GM19351 (cell line): ENCODE data around the gene FHDC1.
"Not testable (repeated sequence)": the region's sequence is repeated elsewhere in the genome, so short reads cannot be mapped to it uniquely, and the experiment has no call there.

ENCODE experiments used
- ATAC-seq: cut with Tn5 transposase; IDR thresholded peaks from one replicate; pipeline ENCODE4 v1.9.1; 2021; ENCODE audit warnings: mild to moderate bottlenecking, moderate library complexity; ENCODE audit not compliant: unreplicated experiment

FHDC1 gene

GRCh38 chr4:152935631-152936445 lies at the start of gene FHDC1:
Gene FHDC1 (plus strand): TSS chr4:152936323. CDS start chr4:152943058, 6,735 bp downstream.
- ATAC-seq: peak; percentile 39

DNA sequence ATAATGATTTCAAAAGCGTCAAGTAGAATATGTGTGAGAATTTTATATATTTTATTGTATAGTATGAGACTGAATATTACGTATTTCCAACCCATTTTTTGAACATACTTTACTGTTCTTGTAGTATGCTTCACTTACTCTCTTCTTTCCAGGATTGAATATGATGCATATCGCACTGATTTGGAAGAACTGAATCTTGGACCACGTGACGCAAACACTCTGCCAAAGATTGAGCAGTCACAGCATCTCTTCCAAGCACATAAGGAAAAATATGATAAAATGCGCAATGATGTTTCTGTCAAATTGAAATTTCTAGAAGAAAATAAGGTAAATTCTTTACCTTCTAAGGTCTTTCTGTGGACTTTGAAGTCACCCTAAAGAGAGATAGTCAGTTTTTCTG lies 48.1 kb upstream of the FHDC1 start:
- ATAC-seq: no peak

DNA sequence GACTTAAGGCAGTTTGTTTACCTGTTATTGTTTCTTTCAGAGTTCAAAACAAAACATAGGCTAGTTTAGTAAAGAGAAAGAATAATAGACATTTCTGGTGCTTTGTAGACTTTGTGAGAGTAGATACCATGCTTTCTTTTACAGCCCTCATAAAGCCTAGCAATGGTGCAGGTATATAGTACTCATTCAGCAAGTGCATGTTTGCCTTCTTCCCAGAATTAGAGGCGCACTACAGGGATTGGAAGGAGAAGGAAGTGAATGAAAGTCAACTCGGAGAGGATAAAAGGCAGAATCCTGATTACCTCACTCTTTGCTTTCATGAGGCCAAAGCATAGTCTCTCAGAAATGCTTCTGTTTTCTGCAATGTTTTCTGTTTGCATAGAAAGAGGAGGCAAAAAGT lies 43.1 kb upstream of the FHDC1 start:
- no peak for ATAC-seq

GRCh38 chr4:152894673-152895072 lies 41.5 kb upstream of the FHDC1 start:
- no peak for ATAC-seq

GRCh38 chr4:152896811-152897210 lies 39.3 kb upstream of the FHDC1 start:
- ATAC-seq: no peak

- ATAC-seq: not testable (repeated sequence)
Observed at GRCh38 chr4:152898133-152898532, 38.0 kb upstream of the FHDC1 start.

- no peak for ATAC-seq
Observed at GRCh38 chr4:152898606-152899005, 37.5 kb upstream of the FHDC1 start.

DNA sequence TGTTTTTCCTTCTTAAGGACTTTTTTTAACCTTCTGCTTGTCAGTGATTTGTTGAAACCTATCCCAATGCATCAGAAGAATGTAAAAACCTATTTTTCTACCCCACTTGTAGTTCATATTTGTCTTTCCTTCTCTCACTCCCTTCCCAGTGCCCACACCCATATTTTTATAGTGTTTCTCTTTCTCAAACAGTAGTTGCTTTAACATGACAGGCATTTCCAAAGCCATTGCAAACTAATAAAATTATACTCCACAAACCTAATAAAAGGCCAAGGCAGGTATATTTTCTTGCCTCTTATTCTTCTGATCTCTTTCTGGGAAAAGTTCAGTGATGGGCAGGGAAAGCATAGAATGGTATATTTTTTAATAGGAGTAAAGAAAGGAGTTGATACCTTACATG lies 35.7 kb upstream of the FHDC1 start:
- ATAC-seq: no peak

DNA sequence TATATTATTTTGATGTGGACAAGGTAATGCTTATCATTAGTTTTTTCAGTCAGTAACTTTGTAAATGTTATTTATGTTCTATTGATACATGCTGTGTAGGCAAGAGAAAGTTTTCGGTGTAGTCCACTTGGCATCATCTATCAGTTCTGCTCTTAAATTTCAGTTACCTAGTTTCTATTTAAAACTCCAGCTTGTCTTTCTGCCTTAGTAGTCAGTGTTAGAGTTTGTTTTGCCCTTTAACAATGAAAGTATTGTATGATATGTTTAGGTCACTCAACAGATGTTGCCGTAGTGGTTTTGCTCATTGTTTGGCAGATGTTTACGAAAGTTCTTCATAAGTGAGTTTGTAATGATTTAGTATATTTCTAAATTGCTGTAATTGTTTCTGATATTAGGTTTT lies 34.9 kb upstream of the FHDC1 start:
- ATAC-seq: no peak

GRCh38 chr4:152903658-152904057 lies 32.5 kb upstream of the FHDC1 start:
- ATAC-seq: no peak

- ATAC-seq: no peak
Observed at GRCh38 chr4:152909901-152910300, 26.2 kb upstream of the FHDC1 start.

DNA sequence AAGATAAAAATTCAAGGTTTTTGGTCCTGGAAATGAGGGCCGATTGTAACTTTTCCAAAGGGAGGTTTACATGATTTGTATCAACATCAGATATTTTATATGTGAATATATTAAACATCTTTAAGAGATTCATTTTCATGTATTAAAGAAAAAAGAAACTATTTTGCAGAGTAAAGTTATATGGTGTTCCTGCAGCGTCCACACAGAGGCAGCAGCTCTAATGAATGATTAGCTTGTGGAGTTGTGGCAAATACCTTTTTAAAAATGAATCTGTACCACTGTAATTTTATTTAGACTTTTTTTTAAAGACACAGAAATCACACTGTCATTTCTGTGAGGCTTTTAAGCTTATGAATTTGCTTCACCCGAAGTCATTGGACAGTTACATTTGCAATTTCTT lies 25.6 kb upstream of the FHDC1 start:
- no peak for ATAC-seq

GRCh38 chr4:152917543-152918395 lies 18.4 kb upstream of the FHDC1 start:
- no peak for ATAC-seq

- no peak for ATAC-seq
Observed at GRCh38 chr4:152919826-152920225, 16.3 kb upstream of the FHDC1 start.

GRCh38 chr4:152920768-152921167 lies 15.4 kb upstream of the FHDC1 start:
- no peak for ATAC-seq

DNA sequence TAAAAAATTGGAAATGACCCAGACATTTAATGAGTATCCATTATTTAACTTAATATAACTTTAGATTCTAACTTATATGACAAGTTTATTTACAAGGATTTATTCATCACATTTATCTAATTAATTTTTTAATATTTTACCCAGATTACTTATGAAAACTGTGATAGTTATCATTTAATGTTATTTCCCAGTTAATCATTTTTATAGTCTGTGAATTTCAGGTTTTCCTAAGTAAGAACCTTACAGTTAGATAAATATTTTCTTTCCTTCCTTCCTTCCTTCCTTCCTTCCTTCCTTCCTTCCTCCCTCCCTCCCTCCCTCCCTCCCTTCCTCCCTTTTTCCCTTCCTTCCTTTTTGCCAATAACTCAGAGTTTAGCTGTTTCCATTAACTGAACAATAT lies 14.8 kb upstream of the FHDC1 start:
- no peak for ATAC-seq

- ATAC-seq: no peak
Observed at GRCh38 chr4:152925851-152926250, 10.3 kb upstream of the FHDC1 start.

- no peak for ATAC-seq
Observed at GRCh38 chr4:152926959-152927358, 9.2 kb upstream of the FHDC1 start.

DNA sequence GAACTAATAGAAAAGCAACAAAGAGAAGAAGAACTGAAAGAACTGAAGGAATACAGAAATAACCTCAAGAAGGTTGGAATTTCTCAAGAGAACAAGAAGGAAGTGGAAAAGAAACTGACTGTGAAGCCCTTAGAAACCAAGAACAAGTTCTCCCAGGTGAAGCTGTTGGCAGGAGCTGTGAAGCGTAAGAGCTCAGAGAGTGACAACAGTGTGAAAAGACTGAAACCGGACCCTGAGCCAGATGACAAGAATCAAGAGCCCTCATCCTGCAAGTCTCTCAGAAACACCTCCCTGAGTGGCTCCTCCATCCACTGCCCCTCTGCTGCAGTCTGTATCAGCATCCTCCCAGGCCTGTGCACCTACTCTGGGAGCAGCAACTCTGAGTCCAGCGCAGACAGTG lies 8.4 kb upstream of the FHDC1 start:
- ATAC-seq: peak; percentile 58

GRCh38 chr4:152928286-152928685 lies 7.8 kb upstream of the FHDC1 start:
- no peak for ATAC-seq

DNA sequence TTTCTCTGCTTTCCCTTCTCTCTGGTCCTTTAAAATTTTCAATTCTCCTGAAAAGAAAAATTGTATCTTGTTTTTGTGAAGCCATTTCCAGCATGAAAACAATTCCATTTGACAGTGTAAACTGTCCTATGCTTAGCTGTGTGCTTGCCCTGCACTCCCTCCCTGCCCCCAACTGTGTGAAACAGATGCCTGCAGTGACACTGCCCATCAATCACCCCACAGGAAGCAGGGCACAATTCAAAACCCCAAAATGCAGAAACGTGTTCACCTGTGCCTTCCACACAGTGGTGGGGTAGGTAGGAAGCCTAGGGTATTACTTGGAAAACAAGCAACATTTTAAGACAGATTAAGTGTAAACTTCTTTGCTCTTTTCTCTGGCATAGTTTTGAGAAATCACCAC lies 6.2 kb upstream of the FHDC1 start:
- ATAC-seq: no peak

DNA sequence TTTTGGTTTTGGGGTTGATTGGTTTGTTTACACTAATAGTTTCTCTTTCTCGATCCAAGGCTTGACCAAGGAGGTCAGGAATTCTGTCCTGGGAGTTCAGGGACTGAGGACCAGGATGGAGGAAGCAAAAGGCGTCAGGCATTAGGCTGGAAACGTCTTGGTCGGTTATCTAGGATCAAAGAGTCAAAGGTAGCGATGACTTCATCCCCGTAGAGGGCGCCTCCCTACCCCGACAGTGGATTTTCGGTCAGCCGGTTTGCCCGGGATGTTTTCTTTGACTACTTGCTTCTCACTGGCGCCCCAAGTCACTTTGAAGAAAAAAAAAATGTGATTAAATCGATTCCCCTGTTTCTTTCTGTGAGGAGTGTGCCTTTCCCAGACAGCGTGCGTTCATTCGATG lies 980 bp upstream of the FHDC1 start:
- ATAC-seq: no peak
